Colon (tissue), 2 donors: ENCODE data around the gene TOMM40L.
"Not testable (repeated sequence)": the region's sequence is repeated elsewhere in the genome, so short reads cannot be mapped to it uniquely, and the experiment has no call there.

Experiments used
- FAIRE-seq: peaks from 2 replicates; lab custom pipeline; 2012; peaks lifted over from hg19 to GRCh38; lab: Jason Lieb, UNC
- donor health status: control.
- donor health status: control.

The TOMM40L gene

DNA sequence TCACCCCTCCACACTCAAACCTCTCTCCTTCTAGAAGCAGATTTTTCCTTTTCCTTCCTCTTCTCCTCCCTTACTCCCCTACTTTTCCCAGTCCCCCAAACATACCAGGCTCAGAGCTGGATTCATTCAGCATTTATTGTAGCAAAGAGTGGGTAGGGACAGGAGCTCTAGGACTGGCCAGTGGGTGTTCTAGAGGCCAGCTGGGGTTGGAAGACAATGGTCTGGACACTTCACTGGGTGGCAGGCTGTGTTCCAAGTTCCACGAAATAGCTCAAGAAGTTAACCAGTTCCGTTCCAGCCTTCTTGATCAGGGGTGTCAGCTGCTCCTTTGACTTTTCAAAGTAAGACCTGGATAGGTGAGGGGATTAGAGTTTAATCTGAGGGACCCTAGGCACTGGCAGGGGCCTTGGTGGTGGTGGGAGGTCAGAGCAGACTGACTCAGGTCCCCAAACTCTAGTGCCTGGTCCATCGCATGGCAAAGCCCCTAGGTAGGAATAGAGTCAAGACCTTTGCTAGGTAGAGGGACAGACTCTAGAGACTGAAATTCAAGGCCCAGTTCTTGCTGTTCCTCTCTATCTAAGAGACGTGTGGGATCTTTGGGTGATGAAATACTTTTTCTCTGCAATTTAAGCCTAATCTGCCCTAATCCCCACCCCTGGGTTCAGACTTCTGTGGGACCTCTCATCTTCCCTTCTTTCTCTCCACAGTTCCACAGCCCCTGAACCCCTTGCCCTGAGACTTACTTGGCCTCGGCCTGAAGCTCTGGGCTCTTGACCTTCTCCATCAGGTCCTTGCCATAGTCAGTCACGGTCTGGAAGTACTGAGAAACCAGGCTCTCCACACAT lies 3.5 kb upstream of the TOMM40L start:
- no peak for FAIRE-seq

DNA sequence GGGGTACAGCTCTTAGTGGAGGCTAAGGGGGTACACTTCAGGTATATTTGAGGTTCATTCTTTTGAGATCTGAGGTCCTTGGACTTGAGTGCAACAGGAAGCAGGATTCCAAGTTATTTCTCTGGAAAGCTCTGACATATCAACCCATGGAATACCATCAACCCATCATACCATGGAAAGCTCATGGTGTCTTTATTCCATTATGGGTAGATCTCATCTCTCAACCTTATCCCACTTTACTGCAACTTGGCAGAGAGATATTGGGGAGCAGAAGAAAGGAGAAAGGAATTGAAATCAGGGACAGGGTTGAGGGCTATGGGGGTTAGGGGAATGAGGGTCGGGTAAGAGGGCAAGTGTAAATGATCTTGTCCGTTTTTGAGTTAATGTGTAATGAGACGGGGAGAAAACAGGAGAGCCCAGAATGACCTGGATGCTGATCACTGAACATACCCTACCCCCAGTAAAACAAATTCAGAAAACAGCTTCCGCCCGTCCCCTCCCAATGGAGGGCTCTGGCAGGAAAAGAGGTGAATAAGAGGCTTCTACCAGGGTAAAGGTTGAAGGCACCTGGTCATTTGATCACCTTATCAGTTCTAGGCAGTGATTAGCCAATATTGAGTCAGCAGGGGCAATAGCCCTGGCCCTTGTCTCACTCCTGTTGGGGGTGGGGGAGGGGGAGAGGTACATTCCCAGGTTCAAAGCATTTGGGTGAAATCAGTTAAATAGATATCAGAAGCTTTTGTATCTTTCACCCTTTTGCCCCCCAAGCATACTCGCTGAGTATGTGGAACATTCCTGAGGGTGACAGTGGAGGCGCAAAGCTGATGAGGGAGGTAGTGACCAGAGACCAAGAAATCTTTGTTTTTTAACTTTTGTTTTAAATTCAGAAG lies 1.8 kb upstream of the TOMM40L start:
- no peak for FAIRE-seq

GRCh38 chr1:161224695-161225087 lies 1.2 kb upstream of the TOMM40L start:
- not testable (repeated sequence) for FAIRE-seq

- no peak for FAIRE-seq
Measured at GRCh38 chr1:161225178-161225533, 704 bp upstream of the TOMM40L start.

GRCh38 chr1:161226320-161226711 lies 456 bp downstream of the TOMM40L start:
- FAIRE-seq, result no peak

GRCh38 chr1:161226759-161227158 lies 899 bp downstream of the TOMM40L start:
- no peak for FAIRE-seq

DNA sequence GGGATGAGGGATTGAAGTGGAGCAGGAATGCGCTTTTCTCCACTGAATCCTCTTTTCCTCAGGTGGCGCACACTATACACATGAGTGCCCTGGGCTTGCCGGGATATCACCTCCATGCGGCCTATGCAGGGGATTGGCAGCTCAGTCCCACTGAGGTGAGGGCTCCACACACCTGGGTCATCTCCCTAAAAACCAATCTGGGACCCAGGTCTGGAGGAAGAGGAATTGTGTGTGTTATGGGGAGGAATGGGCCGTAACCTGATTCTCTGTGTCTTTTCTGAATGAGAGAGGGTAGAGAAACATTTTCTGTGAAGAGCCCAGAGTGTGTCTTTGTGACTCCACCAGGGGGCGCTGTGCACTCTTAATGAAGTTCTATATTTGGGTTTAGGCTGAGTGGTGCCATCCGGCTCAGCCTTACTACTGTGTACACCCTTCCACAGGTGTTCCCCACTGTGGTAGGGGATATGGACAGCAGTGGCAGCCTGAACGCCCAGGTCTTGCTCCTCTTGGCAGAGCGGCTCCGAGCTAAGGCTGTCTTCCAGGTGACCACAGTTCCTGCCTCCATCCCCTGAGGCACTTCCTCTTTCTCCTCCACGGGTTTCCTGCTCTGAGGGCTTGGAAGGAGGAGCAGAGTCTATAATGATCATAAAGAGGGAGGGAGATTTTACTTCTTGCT lies 1.5 kb downstream of the TOMM40L start:
- no peak for FAIRE-seq

DNA sequence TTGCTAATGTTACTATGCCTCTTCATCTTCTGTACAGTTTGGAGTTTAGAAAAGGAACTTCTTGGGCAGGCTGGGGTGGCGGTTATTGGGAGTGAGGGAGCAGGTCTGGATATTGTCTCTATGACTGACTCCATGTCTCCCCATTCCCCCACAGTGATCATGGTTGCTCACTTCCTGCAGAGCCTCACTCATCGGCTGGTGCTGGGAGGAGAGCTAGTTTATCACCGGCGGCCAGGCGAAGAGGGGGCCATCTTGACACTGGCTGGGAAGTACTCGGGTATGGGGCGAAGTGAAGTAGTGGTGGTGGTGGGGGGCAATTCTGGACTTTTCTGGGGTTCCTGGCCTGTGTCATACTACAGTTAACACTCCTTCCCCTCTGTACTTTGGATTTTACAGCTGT lies 2.2 kb downstream of the TOMM40L start:
- FAIRE-seq, result no peak

DNA sequence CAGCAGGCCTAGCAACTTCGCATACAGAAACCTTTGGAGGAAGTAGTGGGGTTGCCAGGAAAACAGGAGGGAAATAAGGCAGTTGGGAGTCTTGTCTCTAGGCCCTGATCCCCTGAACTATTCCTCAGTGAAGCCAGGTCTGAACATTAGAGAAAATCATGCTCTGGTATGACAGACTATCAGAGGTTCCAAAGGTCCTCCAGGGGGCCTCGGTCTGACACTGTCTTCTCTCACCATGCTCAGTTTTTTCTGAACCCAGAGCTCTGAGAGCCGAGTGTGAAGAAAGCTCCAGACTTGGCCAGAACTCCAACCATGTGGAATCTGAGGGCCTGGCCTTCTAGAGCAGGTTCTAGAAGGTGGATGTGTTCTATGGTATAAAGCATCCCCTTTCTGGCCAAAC lies 4.0 kb downstream of the TOMM40L start:
- FAIRE-seq, result no peak

- no peak for FAIRE-seq
Measured at GRCh38 chr1:161230762-161231161, 4.9 kb downstream of the TOMM40L start.

- FAIRE-seq, result no peak
Measured at GRCh38 chr1:161233102-161233501, 7.2 kb downstream of the TOMM40L start.

DNA sequence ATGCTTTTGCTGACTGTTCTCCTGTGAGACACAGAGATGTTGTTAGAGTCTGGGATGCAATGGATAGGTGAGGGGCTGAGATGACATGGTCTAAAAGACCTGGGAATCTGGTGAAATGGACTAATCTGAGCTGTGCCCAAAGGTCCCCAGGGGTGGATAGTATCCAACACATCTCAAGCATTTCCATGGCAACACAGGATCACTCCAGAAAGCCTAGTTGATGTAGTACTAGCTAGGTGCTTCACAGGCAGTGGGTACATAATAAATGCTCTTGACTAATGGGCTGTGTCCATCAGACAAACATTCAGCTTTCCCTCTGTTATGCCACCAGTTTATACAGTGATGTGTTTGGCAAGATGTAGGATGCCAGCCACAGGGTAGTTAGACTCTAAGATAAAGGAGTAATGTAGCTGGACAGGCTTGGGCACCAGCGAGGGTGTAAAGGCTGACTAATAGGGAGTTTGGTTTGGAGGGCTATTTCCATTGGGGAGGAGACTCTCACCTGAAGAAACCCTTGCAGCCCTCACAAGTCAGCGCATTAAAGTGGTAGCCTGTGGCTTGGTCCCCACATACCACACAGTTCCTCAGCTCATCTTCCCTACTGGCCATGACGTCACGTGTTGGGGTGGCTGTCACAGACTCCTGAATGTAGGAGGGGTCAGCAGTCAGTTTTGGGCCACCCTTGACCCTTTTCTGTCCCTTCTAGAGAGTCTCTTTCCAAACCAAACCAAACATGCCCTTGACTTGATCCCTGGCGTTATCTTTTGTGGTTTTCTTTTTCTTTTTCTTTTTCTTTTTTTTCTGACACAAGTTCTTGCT lies 10.3 kb downstream of the TOMM40L start:
- no peak for FAIRE-seq

- FAIRE-seq, result no peak
Measured at GRCh38 chr1:161238039-161238473, 12.2 kb downstream of the TOMM40L start, which contains the start of gene NR1I3. NR1I3 (minus strand) TSS chr1:161238203; CDS start chr1:161236565, 1,638 bp downstream.

DNA sequence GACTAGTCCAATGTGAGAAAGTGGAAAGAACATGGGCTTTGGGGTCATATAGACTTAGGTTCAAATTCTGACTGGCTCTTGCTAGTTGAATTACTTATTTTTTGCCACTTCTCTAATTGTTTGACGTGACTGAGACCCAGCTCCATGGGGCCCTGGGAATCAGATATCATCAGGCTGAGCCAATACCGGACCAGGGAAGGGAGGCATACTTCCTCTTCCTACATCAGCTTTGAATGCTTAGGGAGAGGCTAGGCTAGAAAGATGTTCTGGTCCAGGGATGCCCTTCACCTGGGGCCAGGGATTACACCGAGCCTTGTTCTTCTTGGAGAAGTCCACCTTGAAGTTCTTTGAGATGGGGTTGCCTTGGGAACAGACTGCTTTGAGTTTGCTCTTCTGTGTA lies 15.8 kb downstream of the TOMM40L start:
- FAIRE-seq, result no peak

DNA sequence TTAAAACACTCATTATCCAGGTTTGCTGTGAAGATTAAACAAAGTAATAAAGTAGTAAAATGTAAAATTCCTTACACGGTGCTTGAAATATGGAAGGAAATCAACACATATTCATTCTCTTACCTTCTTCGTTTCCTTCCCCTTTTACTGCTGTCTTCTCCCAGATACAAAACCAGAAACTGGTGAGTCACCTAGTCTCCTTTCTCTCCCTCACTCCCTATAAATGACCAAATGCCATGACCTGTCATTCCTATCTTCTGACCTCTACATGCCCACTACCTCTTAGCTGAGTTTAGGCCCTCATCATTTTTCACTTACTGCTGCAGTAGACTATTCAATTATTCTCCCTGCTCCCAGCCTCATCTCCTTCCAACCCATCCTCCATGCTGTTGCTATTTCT lies 16.5 kb downstream of the TOMM40L start:
- FAIRE-seq, result no peak

DNA sequence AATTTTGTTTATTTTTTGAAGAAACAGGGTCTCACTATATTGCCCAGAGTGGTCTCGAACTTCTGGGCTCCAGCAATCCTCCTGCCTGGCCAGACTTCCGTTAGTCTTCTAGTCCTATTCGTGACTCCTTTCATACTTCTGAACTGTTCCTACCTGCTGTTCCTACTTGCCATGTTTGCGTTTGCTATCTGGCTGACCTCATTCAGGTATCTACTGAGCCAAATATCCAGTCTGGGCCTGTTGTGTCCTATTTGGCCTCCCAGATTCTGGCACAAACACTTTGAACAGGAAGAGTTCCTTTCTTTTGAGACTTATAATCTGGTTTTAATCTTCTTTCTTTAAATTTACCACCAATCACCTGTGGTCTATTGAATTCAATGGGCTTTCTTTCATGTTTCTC lies 19.0 kb downstream of the TOMM40L start:
- no peak for FAIRE-seq

DNA sequence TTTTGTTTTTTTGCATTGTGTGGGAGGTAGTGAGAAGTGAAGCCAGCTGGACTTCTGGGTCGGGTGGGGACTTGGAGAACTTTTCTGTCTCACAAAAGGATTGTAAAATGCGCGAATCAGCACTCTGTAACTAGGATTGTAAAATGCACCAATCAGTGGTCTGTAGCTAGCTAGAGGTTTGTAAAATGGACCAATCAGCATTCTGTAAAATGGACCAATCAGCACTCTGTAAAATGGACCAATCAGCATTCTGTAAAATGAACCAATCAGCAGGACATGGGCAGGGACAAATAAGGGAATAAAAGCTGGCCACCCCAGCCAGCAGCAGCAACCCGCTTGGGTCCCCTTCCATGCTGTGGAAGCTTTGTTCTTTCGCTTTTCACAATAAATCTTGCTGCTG lies 24.2 kb downstream of the TOMM40L start:
- FAIRE-seq, result not testable (repeated sequence)

GRCh38 chr1:161250829-161251228 lies 25.0 kb downstream of the TOMM40L start:
- no peak for FAIRE-seq

DNA sequence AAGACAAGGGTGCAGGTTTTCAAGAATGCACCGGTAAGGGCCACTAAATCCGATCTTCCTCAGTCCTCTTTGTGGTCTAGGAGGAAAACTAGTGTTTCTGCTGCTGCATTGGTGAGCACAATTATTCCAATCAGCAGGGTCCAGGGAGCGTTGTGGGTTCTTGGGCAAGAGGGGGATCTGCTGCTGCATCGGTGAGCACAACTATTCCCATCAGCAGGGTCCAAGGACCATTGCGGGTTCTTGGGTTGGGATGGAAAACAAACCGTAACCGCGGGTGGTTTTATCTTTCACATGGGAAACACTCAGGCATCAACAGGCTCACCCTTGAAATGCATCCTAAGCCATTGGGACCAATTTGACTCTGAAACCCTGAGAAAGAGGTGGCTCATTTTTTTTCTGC lies 25.7 kb downstream of the TOMM40L start:
- no peak for FAIRE-seq

DNA sequence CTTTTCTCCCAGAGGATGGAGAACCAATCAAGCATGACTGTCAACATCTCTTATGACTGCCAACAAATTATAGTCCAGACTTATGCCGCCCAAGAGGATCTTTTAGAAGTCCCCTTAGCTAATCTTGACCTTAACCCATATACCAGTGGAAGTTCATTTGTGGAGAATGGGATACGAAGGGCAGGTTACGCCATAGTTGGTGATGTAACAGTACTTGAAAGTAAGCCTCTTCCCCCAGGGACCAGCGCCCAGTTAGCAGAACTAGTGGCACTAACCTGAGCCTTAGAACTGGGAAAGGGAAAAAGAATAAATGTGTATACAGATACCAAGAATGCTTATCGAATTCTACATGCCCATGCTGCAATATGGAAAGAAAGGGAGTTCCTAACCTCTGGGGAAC lies 29.4 kb downstream of the TOMM40L start:
- not testable (repeated sequence) for FAIRE-seq

- FAIRE-seq, result not testable (repeated sequence)
Measured at GRCh38 chr1:161255955-161256520, 30.2 kb downstream of the TOMM40L start.
